CD4-positive, CD25-positive, alpha-beta regulatory T cell (primary cell): ENCODE data around the gene NBAS. TPM values are rescaled to one million over a fixed set of nuclear protein-coding genes. Genes with fewer than 3 reads are reported as not detected.
"Not testable (repeated sequence)": the region's sequence is repeated elsewhere in the genome, so short reads cannot be mapped to it uniquely, and the experiment has no call there.

ENCODE experiments used
- ATAC-seq, 2 donors: fragments of 150-1000 bp; cut with Tn5 transposase; one replicate each; pipeline ENCODE4 v1.10.0; 2021; ENCODE audit warnings: low read depth in 2 of 2, moderate number of reproducible peaks in 2 of 2, moderate library complexity in 1 of 2
- DNase-seq, 3 donors: peaks; one replicate each; pipeline versions ENCODE4 v3.0.0 to v3.0.0-alpha.2; 2012 to 2022; ENCODE audit warnings: mixed read lengths in 1 of 3
- H3K27ac ChIP-seq: one replicate; pipeline ENCODE4 v1.7.0; 2013; ENCODE audit warnings: mild to moderate bottlenecking, low read length; ENCODE audit not compliant: insufficient read depth, poor library complexity, severe bottlenecking
- H3K27me3 ChIP-seq: one replicate; pipeline ENCODE4 v1.7.0; 2013; ENCODE audit warnings: low read length; ENCODE audit not compliant: control insufficient read depth, insufficient read depth
- H3K36me3 ChIP-seq: one replicate; pipeline ENCODE4 v1.7.0; 2013; ENCODE audit warnings: mild to moderate bottlenecking, low read length, moderate library complexity; ENCODE audit not compliant: control insufficient read depth, insufficient read depth
- H3K4me1 ChIP-seq: 2 replicates; pipeline ENCODE4 v1.7.0; 2013; ENCODE audit warnings: mild to moderate bottlenecking, low read length; ENCODE audit not compliant: insufficient read depth, control insufficient read depth, poor library complexity, severe bottlenecking
- H3K4me3 ChIP-seq: one replicate; pipeline ENCODE4 v1.7.0; 2013; ENCODE audit warnings: low read depth, mild to moderate bottlenecking, low read length, moderate library complexity
- H3K9me3 ChIP-seq, 2 experiments: 1 replicate in 1 of 2; 2 replicates in 1 of 2; pipeline ENCODE4 v1.7.0; 2013; ENCODE audit warnings: low read length in 2 of 2, mild to moderate bottlenecking in 1 of 2, moderate library complexity in 1 of 2; ENCODE audit not compliant: control insufficient read depth in 2 of 2
- H3K27ac Mint-ChIP-seq, 3 donors: one replicate each; pipeline ENCODE4 v1.8.0; 2020 to 2022; ENCODE audit warnings: mild to moderate bottlenecking in 3 of 3, mixed read lengths in 3 of 3, moderate library complexity in 2 of 3
- H3K27me3 Mint-ChIP-seq: one replicate; pipeline ENCODE4 v1.8.0; 2022; ENCODE audit warnings: mild to moderate bottlenecking, mixed read lengths
- H3K36me3 Mint-ChIP-seq: one replicate; pipeline ENCODE4 v1.8.0; 2020; ENCODE audit warnings: mixed read lengths
- H3K4me1 Mint-ChIP-seq, 4 donors: one replicate each; pipeline ENCODE4 v1.8.0; 2020 to 2022; ENCODE audit warnings: mixed read lengths in 4 of 4, mild to moderate bottlenecking in 1 of 4
- H3K4me3 Mint-ChIP-seq, 4 donors: one replicate each; pipeline ENCODE4 v1.8.0; 2020 to 2022; ENCODE audit warnings: mild to moderate bottlenecking in 4 of 4, mixed read lengths in 4 of 4, moderate library complexity in 3 of 4
- H3K9me3 Mint-ChIP-seq, 7 donors: one replicate each; pipeline ENCODE4 v1.8.0; 2020 to 2022; ENCODE audit warnings: mixed read lengths in 7 of 7, mild to moderate bottlenecking in 3 of 7, moderate library complexity in 2 of 7
- polyA plus RNA-seq, 4 donors: library from polyadenylated mRNA; unstranded; fragments of 300-500 nt; fragmentation: Illumina TruSeq; gene quantifications; one replicate each; pipeline ENCODE4 v1.2.3, GENCODE V29; 2021
- total RNA-seq: library from RNA; stranded (reverse); gene quantifications from one replicate; pipeline ENCODE4 v1.2.3, GENCODE V29; 2022

The NBAS gene
- total and polyA plus RNA-seq, 5 donors from 2014 or later = 18.5 to 31.9 (median 19.5) TPM

- H3K27me3 Mint-ChIP-seq = no peaks in the 10 kb centered on the region
- no peak overlapping the region for H3K4me3 Mint-ChIP-seq
- Histone ChIP-seq H3K36me3 (peaks cover 14% of the 10 kb centered on the region), H3K4me3 (no peak overlapping the region), H3K4me1 (no peaks in the 10 kb centered on the region), H3K27me3 (no peaks in the 10 kb centered on the region), H3K27ac (no peak overlapping the region), H3K9me3 (no peaks in the 10 kb centered on the region)
- peaks cover 0 to 5% (median 2%) of the 10 kb centered on the region in 7 donors for H3K9me3 Mint-ChIP-seq
- no peak for ATAC-seq
- H3K36me3 Mint-ChIP-seq = peaks cover 51% of the 10 kb centered on the region
- peaks cover 0 to 7% (median 4%) of the 10 kb centered on the region in 4 donors for H3K4me1 Mint-ChIP-seq
- peak overlapping the region in 2 of 3 donors; percentile 5 to 45 for H3K27ac Mint-ChIP-seq
- no peak for DNase-seq
Measured at GRCh38 chr2:15449556-15450236, 111.4 kb downstream of the NBAS start.

DNA sequence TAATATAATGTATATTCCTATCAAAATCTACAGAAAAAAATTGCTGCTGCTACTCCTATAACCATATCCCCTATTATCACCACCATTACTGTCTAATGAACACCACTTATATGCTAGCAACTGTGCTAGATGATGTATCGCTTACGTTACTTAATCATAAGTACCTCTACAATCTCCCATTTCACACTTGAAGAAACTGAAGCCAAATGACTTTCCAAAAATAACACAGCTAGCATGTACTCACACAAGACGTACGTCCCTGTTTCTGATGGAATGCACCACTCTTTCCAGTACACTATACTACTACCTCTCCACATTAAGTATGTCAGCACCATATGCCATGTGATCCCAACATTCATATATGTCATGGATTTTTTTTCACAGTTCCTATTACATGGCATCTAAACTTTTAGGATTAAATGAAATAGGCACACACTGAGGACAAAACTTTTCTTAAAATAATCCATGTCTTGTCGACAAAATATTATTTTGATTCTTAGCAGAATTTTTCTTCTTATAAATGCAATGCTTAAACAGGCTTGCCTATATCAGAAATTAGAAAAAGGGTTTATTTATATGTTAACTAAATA is 112.8 kb downstream of the NBAS start:
- no peak overlapping the region for H3K27ac ChIP-seq
- DNase-seq (no peak), ATAC-seq (no peak)
- peaks cover 0 to 6% (median 2%) of the 10 kb centered on the region in 7 donors for H3K9me3 Mint-ChIP-seq
- peaks cover 0 to 7% (median 4%) of the 10 kb centered on the region in 4 donors for H3K4me1 Mint-ChIP-seq
- H3K4me3 Mint-ChIP-seq = no peak overlapping the region
- no peaks in the 10 kb centered on the region for H3K27me3 ChIP-seq
- H3K27ac Mint-ChIP-seq = peak overlapping the region in 1 of 3 donors; percentile 49
- H3K9me3 ChIP-seq = no peaks in the 10 kb centered on the region
- H3K36me3 ChIP-seq = peaks cover 9% of the 10 kb centered on the region
- H3K4me3 ChIP-seq = no peak overlapping the region
- no peaks in the 10 kb centered on the region for H3K4me1 ChIP-seq
- H3K27me3 Mint-ChIP-seq = no peaks in the 10 kb centered on the region
- H3K36me3 Mint-ChIP-seq = peaks cover 43% of the 10 kb centered on the region

- no peak overlapping the region for H3K4me3 ChIP-seq
- Mint-ChIP-seq H3K27ac (no peak overlapping the region), H3K9me3 (peaks cover 0 to 6% (median 2%) of the 10 kb centered on the region in 7 donors), H3K4me1 (peaks cover 0 to 7% (median 4%) of the 10 kb centered on the region in 4 donors), H3K36me3 (peaks cover 35% of the 10 kb centered on the region), H3K27me3 (no peaks in the 10 kb centered on the region), H3K4me3 (no peak overlapping the region)
- ATAC-seq (no peak), DNase-seq (no peak)
- H3K36me3 ChIP-seq = peaks cover 4% of the 10 kb centered on the region
- no peaks in the 10 kb centered on the region for H3K9me3 ChIP-seq
- no peaks in the 10 kb centered on the region for H3K27me3 ChIP-seq
- H3K4me1 ChIP-seq = no peaks in the 10 kb centered on the region
- no peak overlapping the region for H3K27ac ChIP-seq
Measured at GRCh38 chr2:15447381-15447780, 113.8 kb downstream of the NBAS start.

DNA sequence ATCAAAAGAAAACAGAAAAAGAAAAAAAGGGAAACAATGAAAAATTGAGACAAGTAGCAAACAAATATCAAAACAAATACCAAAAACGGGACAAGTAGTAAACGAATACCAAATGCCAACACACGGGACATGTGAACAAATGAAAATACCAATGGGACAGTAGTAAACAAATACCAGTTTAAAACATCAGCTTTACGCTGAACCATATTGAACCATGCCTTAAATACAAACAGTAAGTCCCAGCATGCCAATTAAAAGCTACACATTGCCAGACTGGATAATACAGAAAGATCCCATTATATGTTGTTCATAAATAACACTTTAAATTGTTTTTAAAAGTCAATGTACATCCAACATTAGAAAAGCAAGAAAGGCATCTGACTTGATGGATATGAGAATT is 114.2 kb downstream of the NBAS start:
- ATAC-seq (no peak), DNase-seq (no peak)
- Mint-ChIP-seq H3K36me3 (peaks cover 34% of the 10 kb centered on the region), H3K4me3 (no peak overlapping the region), H3K9me3 (peaks cover 0 to 6% (median 2%) of the 10 kb centered on the region in 7 donors), H3K4me1 (peaks cover 0 to 7% (median 4%) of the 10 kb centered on the region in 4 donors), H3K27ac (no peak overlapping the region), H3K27me3 (no peaks in the 10 kb centered on the region)
- Histone ChIP-seq H3K4me3 (no peak overlapping the region), H3K27me3 (no peaks in the 10 kb centered on the region), H3K4me1 (no peaks in the 10 kb centered on the region), H3K36me3 (peaks cover 4% of the 10 kb centered on the region), H3K27ac (no peak overlapping the region), H3K9me3 (no peaks in the 10 kb centered on the region)

- no peaks in the 10 kb centered on the region for H3K27me3 ChIP-seq
- ATAC-seq (no peak), DNase-seq (no peak)
- Mint-ChIP-seq H3K4me3 (no peak overlapping the region), H3K9me3 (peaks cover 0 to 6% (median 2%) of the 10 kb centered on the region in 7 donors), H3K27ac (no peak overlapping the region), H3K36me3 (peaks cover 29% of the 10 kb centered on the region), H3K4me1 (peaks cover 0 to 7% (median 4%) of the 10 kb centered on the region in 4 donors), H3K27me3 (no peaks in the 10 kb centered on the region)
- peaks cover 4% of the 10 kb centered on the region for H3K36me3 ChIP-seq
- no peaks in the 10 kb centered on the region for H3K9me3 ChIP-seq
- no peaks in the 10 kb centered on the region for H3K4me1 ChIP-seq
- no peak overlapping the region for H3K4me3 ChIP-seq
- no peak overlapping the region for H3K27ac ChIP-seq
Measured at GRCh38 chr2:15445891-15446562, 115.1 kb downstream of the NBAS start.

GRCh38 chr2:15439768-15440524 is 121.2 kb downstream of the NBAS start:
- not testable (repeated sequence) for H3K27me3 ChIP-seq, H3K9me3 Mint-ChIP-seq, H3K36me3 ChIP-seq, H3K4me1 ChIP-seq, H3K27ac Mint-ChIP-seq, H3K27ac ChIP-seq, ATAC-seq, H3K9me3 ChIP-seq, H3K4me3 ChIP-seq, H3K27me3 Mint-ChIP-seq, H3K4me3 Mint-ChIP-seq, DNase-seq
- peaks cover 16% of the 10 kb centered on the region for H3K36me3 Mint-ChIP-seq
- H3K4me1 Mint-ChIP-seq = peaks cover 0 to 12% (median 6%) of the 10 kb centered on the region in 4 donors

- H3K4me1 ChIP-seq, DNase-seq: not testable (repeated sequence)
Measured at GRCh38 chr2:15439366-15439765, 121.8 kb downstream of the NBAS start.

More at GRCh38 chr2:15439366-15439765, 121.8 kb downstream of the NBAS start:
- H3K27ac ChIP-seq, ATAC-seq, H3K9me3 Mint-ChIP-seq, H3K27me3 ChIP-seq, H3K4me3 Mint-ChIP-seq, H3K4me3 ChIP-seq, H3K27me3 Mint-ChIP-seq, H3K27ac Mint-ChIP-seq, H3K36me3 ChIP-seq, H3K9me3 ChIP-seq: not testable (repeated sequence)
- H3K36me3 Mint-ChIP-seq = peaks cover 16% of the 10 kb centered on the region
- H3K4me1 Mint-ChIP-seq = peaks cover 0 to 12% (median 6%) of the 10 kb centered on the region in 4 donors
